GM18907 (cell line): Measurements from ENCODE around the gene ZNRF3.
"Not testable (repeated sequence)": the region's sequence is repeated elsewhere in the genome, so short reads cannot be mapped to it uniquely, and the experiment has no call there.

Experiments used
- ATAC-seq: cut with Tn5 transposase; IDR thresholded peaks from one replicate; pipeline ENCODE4 v1.9.1; 2021; ENCODE audit warnings: mild to moderate bottlenecking, moderate library complexity; ENCODE audit not compliant: unreplicated experiment

ZNRF3 gene

GRCh38 chr22:29080106-29080975 is 197.0 kb downstream of the ZNRF3 start:
- no peak for ATAC-seq

GRCh38 chr22:29081517-29082236 is 198.3 kb downstream of the ZNRF3 start:
- ATAC-seq: no peak

GRCh38 chr22:29082826-29083545 is 199.6 kb downstream of the ZNRF3 start:
- no peak for ATAC-seq

GRCh38 chr22:29083576-29083932 is 200.2 kb downstream of the ZNRF3 start:
- ATAC-seq: not testable (repeated sequence)

DNA sequence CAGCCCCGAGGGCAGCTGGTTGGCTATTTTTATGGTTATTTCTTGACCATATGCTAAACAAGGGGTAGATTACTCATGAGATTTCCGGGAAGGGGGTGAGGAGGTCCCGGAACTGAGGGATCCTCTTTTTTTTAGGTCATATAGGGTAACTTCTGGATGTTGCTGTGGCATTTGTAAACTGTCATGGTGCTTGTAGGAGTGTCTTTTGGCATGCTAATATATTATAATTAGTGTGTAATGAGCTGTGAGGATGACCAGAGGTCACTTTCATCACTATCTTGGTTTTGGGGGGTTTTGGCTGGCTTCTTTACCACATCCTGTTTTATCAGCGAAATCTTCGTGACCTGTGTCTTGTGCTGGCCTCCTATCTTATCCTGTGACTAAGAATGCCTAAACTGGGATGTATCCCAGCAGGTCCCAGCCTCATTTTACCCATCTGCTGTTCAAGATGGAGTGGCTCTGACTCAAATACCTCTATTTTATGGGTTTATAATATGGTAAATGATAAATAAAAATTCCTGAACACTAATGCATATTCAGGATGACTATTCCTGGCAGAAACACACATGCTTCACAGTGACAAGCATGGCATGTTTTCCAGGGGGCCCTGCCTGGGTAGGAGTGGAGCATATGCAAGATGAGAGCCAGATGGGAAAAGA is 200.7 kb downstream of the ZNRF3 start:
- ATAC-seq: no peak

- ATAC-seq: no peak
These were observed 203.6 kb downstream of the ZNRF3 start for GRCh38 chr22:29087012-29087411.

GRCh38 chr22:29088809-29089208 is 205.4 kb downstream of the ZNRF3 start:
- no peak for ATAC-seq

- ATAC-seq: no peak
These were observed 206.1 kb downstream of the ZNRF3 start for GRCh38 chr22:29089507-29089906.

GRCh38 chr22:29090039-29090438 is 206.7 kb downstream of the ZNRF3 start:
- ATAC-seq: no peak

GRCh38 chr22:29092243-29092642 is 208.9 kb downstream of the ZNRF3 start:
- ATAC-seq: no peak

DNA sequence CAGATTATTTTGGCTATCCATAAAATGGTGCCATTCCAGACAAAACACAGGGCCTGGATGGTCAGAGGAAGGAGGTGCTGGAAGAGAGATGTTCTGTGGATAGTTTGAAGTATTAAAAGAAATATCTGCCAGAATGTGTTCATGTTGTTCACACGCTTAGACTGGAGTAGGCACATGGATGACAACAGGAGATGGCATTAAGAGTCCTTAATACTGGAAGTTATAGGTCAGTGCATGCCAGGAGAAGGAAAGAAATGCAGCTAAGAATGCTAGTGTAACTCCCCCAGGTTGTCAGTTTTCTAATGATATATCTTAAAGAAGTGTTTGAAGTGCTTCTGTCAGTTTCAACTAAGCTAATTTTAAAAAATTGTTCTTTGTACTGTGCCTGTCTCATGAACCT is 209.7 kb downstream of the ZNRF3 start:
- no peak for ATAC-seq

DNA sequence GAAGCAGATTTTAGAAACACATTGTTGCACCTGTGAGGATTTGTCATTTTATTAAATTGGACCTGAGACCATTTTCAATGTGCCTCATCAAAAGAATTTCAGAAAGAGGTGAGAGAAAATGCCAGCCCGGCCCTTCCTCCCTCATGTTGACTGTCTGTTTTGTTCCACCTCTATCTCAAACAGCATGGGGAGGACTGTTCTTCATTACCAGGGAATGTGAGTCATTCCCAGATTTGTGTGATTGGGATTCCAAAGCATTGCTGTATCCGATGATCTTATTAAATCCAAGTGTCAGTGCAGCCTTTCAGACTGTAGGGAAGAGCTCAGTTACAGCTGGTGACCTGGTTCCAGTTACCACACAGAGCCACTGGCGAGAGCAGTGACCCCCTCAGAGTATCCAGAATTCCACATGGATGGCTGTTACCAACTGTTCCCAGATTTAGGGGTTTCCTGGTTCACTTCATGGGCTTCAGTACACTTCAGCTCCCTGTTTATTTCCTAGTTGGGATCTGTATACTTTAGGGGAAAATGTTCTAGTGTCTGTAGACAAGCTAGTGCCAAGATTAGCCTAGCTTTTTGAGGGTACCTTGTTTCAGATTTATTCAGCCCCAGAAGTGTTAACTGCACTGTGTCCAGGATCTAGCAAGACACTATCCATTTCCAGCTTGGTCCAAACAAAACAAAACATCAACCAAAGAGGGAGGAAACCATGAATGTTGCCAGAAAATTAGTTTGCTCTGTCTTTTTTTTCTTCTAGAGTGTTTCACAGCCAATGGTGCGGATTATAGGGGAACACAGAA is 210.3 kb downstream of the ZNRF3 start:
- no peak for ATAC-seq

- no peak for ATAC-seq
These were observed 212.1 kb downstream of the ZNRF3 start for GRCh38 chr22:29095459-29095858.

- ATAC-seq: no peak
These were observed 213.6 kb downstream of the ZNRF3 start for GRCh38 chr22:29096736-29097669.

GRCh38 chr22:29098296-29098695 is 214.9 kb downstream of the ZNRF3 start:
- ATAC-seq: no peak

DNA sequence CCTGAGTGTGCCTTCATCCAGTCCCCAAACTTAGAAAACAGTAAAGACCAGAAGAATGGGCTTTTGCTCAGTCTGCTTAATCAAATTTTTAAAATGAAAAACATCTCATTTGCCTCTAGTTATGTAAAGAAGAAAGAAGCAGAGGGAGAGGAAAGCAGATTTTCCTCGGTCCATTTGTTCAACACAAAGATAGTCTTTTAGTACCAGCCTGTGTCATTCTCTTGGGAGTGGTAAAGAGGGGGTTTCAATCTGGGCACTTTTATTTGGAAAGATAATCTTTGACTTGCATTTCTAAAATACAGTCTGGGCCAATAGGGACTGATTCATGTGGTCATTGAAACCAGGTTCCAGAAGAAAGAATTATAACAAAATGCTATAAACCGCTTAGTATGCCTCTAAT is 218.9 kb downstream of the ZNRF3 start:
- no peak for ATAC-seq

DNA sequence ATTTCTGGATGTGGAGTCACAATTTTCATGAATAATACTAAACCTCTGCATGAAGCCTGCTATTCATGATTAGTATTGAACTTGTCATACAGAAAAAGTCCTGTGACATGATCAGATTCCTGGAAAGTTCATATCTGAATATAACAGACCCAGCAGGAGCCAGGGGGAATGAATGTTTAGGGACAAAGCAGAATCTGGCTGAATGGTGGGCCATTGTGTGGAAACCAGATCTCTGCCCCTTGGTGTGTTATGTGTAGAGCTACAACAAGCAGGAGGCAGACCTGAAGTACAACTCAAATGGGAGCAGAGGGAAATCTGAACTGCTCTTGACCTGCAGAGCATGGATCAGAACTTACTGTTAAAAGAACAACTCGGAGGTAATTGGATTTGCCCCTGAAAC is 219.7 kb downstream of the ZNRF3 start:
- no peak for ATAC-seq

GRCh38 chr22:29105468-29105867 is 222.1 kb downstream of the ZNRF3 start:
- no peak for ATAC-seq

DNA sequence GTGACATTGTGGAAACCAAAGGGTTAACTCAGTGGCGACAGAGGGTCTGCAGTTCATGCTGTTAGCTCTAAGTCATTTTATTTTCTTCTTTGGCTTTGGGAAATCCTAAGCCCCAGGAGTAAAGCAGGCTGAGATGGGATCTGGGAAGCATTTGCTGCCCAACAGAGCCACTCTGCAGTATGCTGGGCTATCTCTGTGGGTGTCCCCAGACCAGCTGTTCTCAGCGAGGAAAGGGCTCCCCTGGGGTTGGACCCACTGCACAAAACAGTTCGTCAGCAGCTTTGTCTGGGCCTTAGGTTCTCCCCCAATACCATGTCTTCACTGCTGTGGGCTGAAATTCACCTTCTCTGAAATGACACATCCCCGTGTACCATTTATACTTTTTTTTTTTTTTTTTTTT is 223.5 kb downstream of the ZNRF3 start:
- no peak for ATAC-seq
